KOPT-K1 (cell line): ENCODE measurements around the gene ITIH6.

Experiments used
- H3K27ac ChIP-seq: fragments of 200-600 bp; sonication (generic); 2 replicates; pipeline ENCODE4 v1.5.1; 2016; ENCODE audit warnings: antibody characterized with exemption, mild to moderate bottlenecking, low read depth, low read length; ENCODE audit not compliant: poor library complexity, severe bottlenecking
- H3K36me3 ChIP-seq: fragments of 200-600 bp; sonication (generic); 2 replicates; pipeline ENCODE4 v1.5.1; 2017; ENCODE audit warnings: antibody characterized with exemption, mild to moderate bottlenecking, low read length, moderate library complexity; ENCODE audit not compliant: insufficient read depth
- H3K9me3 ChIP-seq: fragments of 200-600 bp; sonication (generic); 2 replicates; pipeline ENCODE4 v1.5.1; 2017; ENCODE audit warnings: antibody characterized with exemption, low read length, mild to moderate bottlenecking; ENCODE audit not compliant: insufficient read depth, poor library complexity, severe bottlenecking

The ITIH6 gene

GRCh38 chrX:54710920-54711319 lies 87.1 kb downstream of the ITIH6 start:
- H3K36me3 ChIP-seq, result no peaks in the 10 kb centered on the region
- no peak overlapping the region for H3K27ac ChIP-seq
- no peaks in the 10 kb centered on the region for H3K9me3 ChIP-seq

GRCh38 chrX:54708404-54708803 lies 89.7 kb downstream of the ITIH6 start:
- Histone ChIP-seq H3K9me3 (no peaks in the 10 kb centered on the region), H3K27ac (no peak overlapping the region), H3K36me3 (no peaks in the 10 kb centered on the region)
